ENCODE measurements around the gene ALDOB. TPM values are rescaled to one million over a fixed set of nuclear protein-coding genes. Genes with fewer than 3 reads are reported as not detected.

ALDOB gene
- total RNA-seq, 1 experiment from 2014 or later: not detected

GRCh38 chr9:101429736-101430135 is 5.8 kb downstream of the ALDOB start:
- H3K4me1 ChIP-seq (replicated peaks): no peaks in the 10 kb centered on the region
- no peaks in the 10 kb centered on the region for H3K36me3 ChIP-seq
- H3K27ac ChIP-seq: no peak overlapping the region
- no peak for DNase-seq (ENCODE audit: low read depth in 1 of 2, low spot score in 2 of 2)
- no peaks in the 10 kb centered on the region for H3K9me3 ChIP-seq (replicated peaks)
- H3K4me3 ChIP-seq: no peak overlapping the region
- peaks cover 6% of the 10 kb centered on the region; the same call in 1 of the 2 replicates for H3K27me3 ChIP-seq (replicated peaks)

- Histone ChIP-seq H3K9me3 (replicated peaks) (no peaks in the 10 kb centered on the region), H3K4me1 (replicated peaks) (no peaks in the 10 kb centered on the region), H3K27me3 (replicated peaks) (peaks cover 6% of the 10 kb centered on the region; the same call in 1 of the 2 replicates)
Observed at GRCh38 chr9:101428909-101429308, 6.7 kb downstream of the ALDOB start.

GRCh38 chr9:101427957-101428655 is 7.5 kb downstream of the ALDOB start:
- no peaks in the 10 kb centered on the region for H3K9me3 ChIP-seq (replicated peaks)
- no peaks in the 10 kb centered on the region for H3K4me1 ChIP-seq (replicated peaks)

More at GRCh38 chr9:101428909-101429308, 6.7 kb downstream of the ALDOB start:
- H3K4me3 ChIP-seq: no peak overlapping the region
- DNase-seq (ENCODE audit: low read depth in 1 of 2, low spot score in 2 of 2): no peak
- no peak overlapping the region for H3K27ac ChIP-seq
- no peaks in the 10 kb centered on the region for H3K36me3 ChIP-seq

GRCh38 chr9:101427358-101427757 is 8.2 kb downstream of the ALDOB start:
- Histone ChIP-seq H3K27me3 (replicated peaks) (peaks cover 6% of the 10 kb centered on the region; the same call in 1 of the 2 replicates), H3K4me3 (no peak overlapping the region), H3K4me1 (replicated peaks) (no peaks in the 10 kb centered on the region), H3K27ac (no peak overlapping the region), H3K9me3 (replicated peaks) (no peaks in the 10 kb centered on the region), H3K36me3 (no peaks in the 10 kb centered on the region)
- DNase-seq (ENCODE audit: low read depth in 1 of 2, low spot score in 2 of 2): no peak

More at GRCh38 chr9:101427957-101428655, 7.5 kb downstream of the ALDOB start:
- Histone ChIP-seq H3K27ac (no peak overlapping the region), H3K4me3 (no peak overlapping the region), H3K27me3 (replicated peaks) (peaks cover 6% of the 10 kb centered on the region; the same call in 1 of the 2 replicates), H3K36me3 (no peaks in the 10 kb centered on the region)
- no peak for DNase-seq (ENCODE audit: low read depth in 1 of 2, low spot score in 2 of 2)

- no peak for DNase-seq (ENCODE audit: low read depth in 1 of 2, low spot score in 2 of 2)
- Histone ChIP-seq H3K27me3 (replicated peaks) (no peaks in the 10 kb centered on the region; the same call in 1 of the 2 replicates), H3K9me3 (replicated peaks) (no peaks in the 10 kb centered on the region), H3K4me1 (replicated peaks) (no peaks in the 10 kb centered on the region; the same call in 1 of the 2 replicates), H3K36me3 (no peaks in the 10 kb centered on the region), H3K4me3 (no peak overlapping the region), H3K27ac (no peak overlapping the region)
Observed at GRCh38 chr9:101421653-101422065, 13.9 kb downstream of the ALDOB start.

GRCh38 chr9:101419863-101420262 is 15.7 kb downstream of the ALDOB start:
- Histone ChIP-seq H3K9me3 (replicated peaks) (no peaks in the 10 kb centered on the region), H3K27ac (no peak overlapping the region), H3K4me3 (no peak overlapping the region), H3K36me3 (no peaks in the 10 kb centered on the region), H3K27me3 (replicated peaks) (no peaks in the 10 kb centered on the region), H3K4me1 (replicated peaks) (no peaks in the 10 kb centered on the region; the same call in 1 of the 2 replicates)
- no peak for DNase-seq (ENCODE audit: low read depth in 1 of 2, low spot score in 2 of 2)

GRCh38 chr9:101418518-101419430 is 16.8 kb downstream of the ALDOB start:
- no peak for DNase-seq (ENCODE audit: low read depth in 1 of 2, low spot score in 2 of 2)
- no peaks in the 10 kb centered on the region; the same call in 1 of the 2 replicates for H3K4me1 ChIP-seq (replicated peaks)
- H3K4me3 ChIP-seq: no peak overlapping the region
- H3K27me3 ChIP-seq (replicated peaks): no peaks in the 10 kb centered on the region
- no peak overlapping the region for H3K27ac ChIP-seq
- no peaks in the 10 kb centered on the region for H3K9me3 ChIP-seq (replicated peaks)
- no peaks in the 10 kb centered on the region for H3K36me3 ChIP-seq

- DNase-seq (ENCODE audit: low read depth in 1 of 2, low spot score in 2 of 2): no peak
- Histone ChIP-seq H3K27ac (no peak overlapping the region), H3K4me1 (replicated peaks) (no peaks in the 10 kb centered on the region; the same call in 1 of the 2 replicates), H3K4me3 (no peak overlapping the region), H3K36me3 (peaks cover 7% of the 10 kb centered on the region; the same call in 1 of the 2 replicates), H3K27me3 (replicated peaks) (no peaks in the 10 kb centered on the region), H3K9me3 (replicated peaks) (no peaks in the 10 kb centered on the region)
Observed at GRCh38 chr9:101417977-101418376, 17.6 kb downstream of the ALDOB start.

GRCh38 chr9:101417389-101417788 is 18.2 kb downstream of the ALDOB start:
- Histone ChIP-seq H3K36me3 (peaks cover 8% of the 10 kb centered on the region; the same call in 1 of the 2 replicates), H3K27ac (no peak overlapping the region), H3K4me1 (replicated peaks) (no peaks in the 10 kb centered on the region; the same call in 1 of the 2 replicates), H3K4me3 (no peak overlapping the region), H3K27me3 (replicated peaks) (no peaks in the 10 kb centered on the region), H3K9me3 (replicated peaks) (no peaks in the 10 kb centered on the region)
- no peak for DNase-seq (ENCODE audit: low read depth in 1 of 2, low spot score in 2 of 2)

GRCh38 chr9:101415578-101415977 is 20.0 kb downstream of the ALDOB start:
- Histone ChIP-seq H3K9me3 (replicated peaks) (no peaks in the 10 kb centered on the region; the same call in 1 of the 2 replicates), H3K36me3 (peaks cover 8% of the 10 kb centered on the region; the same call in 1 of the 2 replicates), H3K4me3 (no peak overlapping the region), H3K27ac (no peak overlapping the region), H3K4me1 (replicated peaks) (no peaks in the 10 kb centered on the region; the same call in 1 of the 2 replicates), H3K27me3 (replicated peaks) (no peaks in the 10 kb centered on the region)
- DNase-seq (ENCODE audit: low read depth in 1 of 2, low spot score in 2 of 2): no peak

- no peak overlapping the region for H3K4me3 ChIP-seq
- H3K27ac ChIP-seq: no peak overlapping the region
- no peaks in the 10 kb centered on the region for H3K27me3 ChIP-seq (replicated peaks)
- peaks cover 5% of the 10 kb centered on the region for H3K9me3 ChIP-seq (replicated peaks)
- DNase-seq (ENCODE audit: low read depth in 1 of 2, low spot score in 2 of 2): no peak
- peaks cover 15% of the 10 kb centered on the region for H3K36me3 ChIP-seq
- H3K4me1 ChIP-seq (replicated peaks): no peaks in the 10 kb centered on the region; the same call in 1 of the 2 replicates
Observed at GRCh38 chr9:101414839-101415238, 20.7 kb downstream of the ALDOB start.

GRCh38 chr9:101409079-101409477 is 26.5 kb downstream of the ALDOB start:
- H3K4me3 ChIP-seq: no peak overlapping the region
- no peak for DNase-seq (ENCODE audit: low read depth in 1 of 2, low spot score in 2 of 2)
- H3K27ac ChIP-seq: no peak overlapping the region
- H3K4me1 ChIP-seq (replicated peaks): no peaks in the 10 kb centered on the region
- peaks cover 32% of the 10 kb centered on the region for H3K9me3 ChIP-seq (replicated peaks)
- H3K27me3 ChIP-seq (replicated peaks): no peaks in the 10 kb centered on the region
- peaks cover 73% of the 10 kb centered on the region for H3K36me3 ChIP-seq

GRCh38 chr9:101408374-101409078 is 27.0 kb downstream of the ALDOB start:
- no peak overlapping the region for H3K27ac ChIP-seq
- H3K4me1 ChIP-seq (replicated peaks): no peaks in the 10 kb centered on the region
- peaks cover 32% of the 10 kb centered on the region for H3K9me3 ChIP-seq (replicated peaks)
- peaks cover 77% of the 10 kb centered on the region for H3K36me3 ChIP-seq
- H3K27me3 ChIP-seq (replicated peaks): no peaks in the 10 kb centered on the region
- H3K4me3 ChIP-seq: no peak overlapping the region
- no peak for DNase-seq (ENCODE audit: low read depth in 1 of 2, low spot score in 2 of 2)

All from SJSA1 (cell line).